WERI-Rb-1 (cell line): ENCODE measurements around the gene ZNF768.

Experiments used
- DNase-seq: peaks from one replicate; pipeline ENCODE4 v3.0.0-alpha.2; 2020
- H3K27ac ChIP-seq: fragments of 250-450 bp; sonication (Bioruptor Pico); 2 replicates; pipeline ENCODE4 v1.5.1; 2020; ENCODE audit warnings: mild to moderate bottlenecking, moderate library complexity
- H3K27me3 ChIP-seq: fragments of 250-450 bp; sonication (Bioruptor Pico); 2 replicates; pipeline ENCODE4 v1.5.1; 2021; ENCODE audit warnings: mild to moderate bottlenecking, low read depth, moderate library complexity; ENCODE audit not compliant: insufficient read depth, severe bottlenecking
- H3K36me3 ChIP-seq: fragments of 250-450 bp; sonication (Bioruptor Pico); 2 replicates; pipeline ENCODE4 v1.5.1; 2020; ENCODE audit warnings: mild to moderate bottlenecking, moderate library complexity
- H3K4me3 ChIP-seq: 2 replicates; pipeline ENCODE4 v1.5.1; 2011; ENCODE audit warnings: low read depth, mild to moderate bottlenecking, control low read depth, low read length
- H3K9me3 ChIP-seq: fragments of 250-450 bp; sonication (Bioruptor Pico); 2 replicates; pipeline ENCODE4 v1.5.1; 2021; ENCODE audit warnings: mild to moderate bottlenecking, moderate library complexity; ENCODE audit not compliant: severe bottlenecking
- CTCF ChIP-seq: IDR thresholded peaks from 2 replicates; pipeline ENCODE4 v1.5.1; 2011; ENCODE audit warnings: low read depth, mild to moderate bottlenecking, control low read depth, inconsistent platforms, low read length

ZNF768 gene

GRCh38 chr16:30476991-30477390 lies 49.4 kb downstream of the ZNF768 start:
- Histone ChIP-seq H3K36me3 (no peaks in the 10 kb centered on the region), H3K27ac (no peak overlapping the region), H3K27me3 (no peaks in the 10 kb centered on the region), H3K4me3 (no peak overlapping the region), H3K9me3 (no peaks in the 10 kb centered on the region)
- DNase-seq, result no peak
- no peak for TF ChIP-seq CTCF

- Histone ChIP-seq H3K9me3 (no peaks in the 10 kb centered on the region), H3K4me3 (no peak overlapping the region), H3K36me3 (no peaks in the 10 kb centered on the region), H3K27ac (no peak overlapping the region), H3K27me3 (no peaks in the 10 kb centered on the region)
- DNase-seq, result no peak
- TF ChIP-seq CTCF, result no peak
Measured at GRCh38 chr16:30474684-30475083, 51.7 kb downstream of the ZNF768 start.

- H3K4me3 ChIP-seq, result no peak overlapping the region
- DNase-seq, result no peak
- no peak overlapping the region for H3K27ac ChIP-seq
- H3K9me3 ChIP-seq, result no peaks in the 10 kb centered on the region
- no peak for TF ChIP-seq CTCF
- H3K36me3 ChIP-seq, result no peaks in the 10 kb centered on the region
- no peaks in the 10 kb centered on the region for H3K27me3 ChIP-seq
Measured at GRCh38 chr16:30474074-30474452, 52.3 kb downstream of the ZNF768 start.
